ENCODE results near the gene PSEN2.

- TF ChIP-seq EP300 (IDR thresholded peaks at IDR 0.05; ENCODE audit: borderline replicate concordance) (no peak), TAF1 (IDR thresholded peaks at IDR 0.05; ENCODE audit: low read depth) (no peak), CEBPB (IDR thresholded peaks at IDR 0.05) (no peak), TCF12 (IDR thresholded peaks at IDR 0.05; ENCODE audit: low read depth) (no peak), REST (IDR thresholded peaks at IDR 0.05; ENCODE audit: low read depth) (no peak), NFIC (IDR thresholded peaks at IDR 0.05) (no peak)
- TF ChIP-seq, protein P1, sequence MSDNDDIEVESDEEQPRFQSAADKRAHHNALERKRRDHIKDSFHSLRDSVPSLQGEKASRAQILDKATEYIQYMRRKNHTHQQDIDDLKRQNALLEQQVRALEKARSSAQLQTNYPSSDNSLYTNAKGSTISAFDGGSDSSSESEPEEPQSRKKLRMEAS (IDR thresholded peaks at IDR 0.05), result no peak
These were observed 31.0 kb downstream of the PSEN2 start for GRCh38 chr1:226901421-226901820.
